H1 (cell line): ENCODE measurements around the gene CALU. TPM values are rescaled to one million over a fixed set of nuclear protein-coding genes. Genes with fewer than 3 reads are reported as not detected.

Experiments used
- SIX5 ChIP-seq: IDR thresholded peaks from 2 replicates; pipeline ENCODE4 v1.6.1; 2011; ENCODE audit warnings: mild to moderate bottlenecking, low read depth, low read length
- polyA plus RNA-seq, 7 experiments: library from polyadenylated mRNA; depleted of rRNA in 3 of 7; stranded (reverse) in 5 of 7; unstranded in 2 of 7; fragments of >200 nt in 5 of 7; fragments of 200-250 nt in 2 of 7; gene quantifications; 1 replicate in 5 of 7; 2 replicates in 1 of 7; 4 replicates in 1 of 7; pipeline versions ENCODE4 v1.2.1 to v1.2.3, GENCODE V29; 2011 to 2013; ENCODE audit warnings: missing spikeins in 2 of 7, mixed read lengths in 2 of 7
- total RNA-seq: library from RNA; stranded (reverse); fragmentation: NEBNext Ultra II Directional; extraction: Animal tissue kit (Norgen Biotek cat#: 25700); gene quantifications from 2 replicates; pipeline ENCODE4 v1.2.1, GENCODE V29; 2021

CALU gene
- total and polyA plus RNA-seq, 2 of the 8 experiments (the other 6 are each of a cell fraction or from before 2014, with no cell fraction given): 67.2 to 170 TPM

- TF ChIP-seq SIX5: no peak
These were observed 62.7 kb downstream of the CALU start (continued) for GRCh38 chr7:128801667-128802418.
